Activated effector memory CD4-positive, alpha-beta T cell treated with anti-CD3 and anti-CD28 coated beads, Interleukin-2, amount 50 U/mL, for 16 hours (primary cell): Measurements from ENCODE around the gene PSRC1.

Source experiments
- DNase-seq: peaks from one replicate; pipeline ENCODE4 v3.0.0-alpha.2; 2020

Gene PSRC1

DNA sequence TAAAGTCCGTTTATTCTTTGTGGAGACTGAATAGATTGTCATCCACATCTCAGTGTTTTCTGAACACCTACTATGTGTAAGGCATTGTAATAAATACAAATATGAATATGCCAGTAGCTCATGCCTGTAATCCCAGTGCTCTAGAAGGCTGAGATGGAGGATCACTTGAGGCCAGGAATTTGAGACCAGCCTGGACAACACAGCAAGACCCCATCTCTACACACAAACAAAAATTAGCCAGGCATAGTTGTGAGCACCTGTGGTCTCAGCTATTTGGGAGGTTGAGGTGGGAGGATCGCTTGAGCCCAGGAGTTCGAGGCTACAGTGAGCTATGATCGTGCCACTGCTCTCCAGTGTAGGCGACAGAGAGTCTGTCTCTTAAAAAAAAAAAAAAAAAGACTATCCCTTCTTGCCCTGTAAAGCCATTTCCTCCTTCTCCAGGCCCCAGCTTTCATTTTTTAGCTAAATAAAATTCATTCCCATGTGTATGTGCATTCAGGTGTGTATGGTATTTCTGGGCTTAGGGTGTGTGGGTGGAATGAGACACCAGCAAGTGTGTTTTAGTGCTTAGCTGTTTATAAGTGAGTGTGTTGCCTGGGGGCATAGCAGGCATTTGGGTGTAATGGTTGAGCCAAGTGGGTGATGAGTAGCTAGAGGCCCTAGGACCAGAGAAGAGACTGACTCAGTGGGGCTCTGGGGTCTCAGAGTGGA is 25.8 kb downstream of the PSRC1 start:
- no peak for DNase-seq

- DNase-seq: no peak
Measured at GRCh38 chr1:109256085-109256484, 26.9 kb downstream of the PSRC1 start.

GRCh38 chr1:109255678-109256077 is 27.3 kb downstream of the PSRC1 start:
- DNase-seq: no peak

- DNase-seq: no peak
Measured at GRCh38 chr1:109255097-109255651, 27.8 kb downstream of the PSRC1 start.

DNA sequence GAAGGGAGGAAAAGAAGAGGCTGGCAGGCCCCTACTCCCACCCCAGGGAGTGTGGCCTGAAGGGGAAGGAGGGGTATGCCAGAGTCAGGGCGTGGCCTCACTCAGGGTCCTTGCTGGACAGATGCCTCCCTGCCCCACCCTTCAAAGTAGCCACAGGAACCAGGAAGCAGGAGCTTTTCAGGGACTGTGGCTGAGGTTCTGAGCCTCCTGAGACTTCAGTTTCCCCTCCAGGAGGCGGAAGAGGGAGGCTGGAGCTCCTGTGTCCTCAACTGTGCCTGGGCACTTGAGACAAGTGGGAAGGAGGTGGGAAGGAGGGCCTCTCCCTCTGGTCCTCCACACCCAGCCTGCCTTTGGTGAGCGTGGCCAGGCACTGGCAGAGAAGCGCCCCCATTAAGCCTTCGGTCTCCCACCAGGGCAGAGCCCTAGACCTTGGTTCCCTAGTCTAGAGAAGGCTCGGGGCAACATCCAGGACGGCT is 28.3 kb downstream of the PSRC1 start:
- no peak for DNase-seq

GRCh38 chr1:109253803-109254620 is 28.9 kb downstream of the PSRC1 start:
- DNase-seq: no peak

DNA sequence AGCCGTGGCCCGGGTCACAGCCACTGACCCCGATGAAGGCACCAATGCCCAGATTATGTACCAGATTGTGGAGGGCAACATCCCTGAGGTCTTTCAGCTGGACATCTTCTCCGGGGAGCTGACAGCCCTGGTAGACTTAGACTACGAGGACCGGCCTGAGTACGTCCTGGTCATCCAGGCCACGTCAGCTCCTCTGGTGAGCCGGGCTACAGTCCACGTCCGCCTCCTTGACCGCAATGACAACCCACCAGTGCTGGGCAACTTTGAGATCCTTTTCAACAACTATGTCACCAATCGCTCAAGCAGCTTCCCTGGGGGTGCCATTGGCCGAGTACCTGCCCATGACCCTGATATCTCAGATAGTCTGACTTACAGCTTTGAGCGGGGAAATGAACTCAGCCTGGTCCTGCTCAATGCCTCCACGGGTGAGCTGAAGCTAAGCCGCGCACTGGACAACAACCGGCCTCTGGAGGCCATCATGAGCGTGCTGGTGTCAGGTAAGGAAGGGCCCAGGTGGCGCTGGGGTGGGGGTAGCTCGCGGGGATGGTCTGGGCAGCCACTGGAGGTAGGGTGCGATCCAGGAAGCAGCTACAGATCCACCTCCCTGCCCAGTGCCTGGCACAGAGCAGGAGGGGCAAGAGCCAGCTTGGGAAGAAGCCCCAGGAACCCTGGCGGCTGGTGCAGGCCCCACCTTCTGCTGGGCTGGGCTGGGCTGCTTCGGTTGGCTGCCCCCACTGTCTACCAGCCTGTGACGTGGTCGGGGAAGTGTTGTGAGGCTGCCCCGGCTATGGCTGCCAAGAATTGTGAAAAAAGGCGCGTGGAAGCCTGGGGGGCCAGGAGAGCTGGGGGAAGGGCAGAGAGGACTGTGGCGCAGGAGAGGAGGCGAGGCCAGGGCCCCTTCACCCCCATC is 29.8 kb downstream of the PSRC1 start:
- DNase-seq: no peak

DNA sequence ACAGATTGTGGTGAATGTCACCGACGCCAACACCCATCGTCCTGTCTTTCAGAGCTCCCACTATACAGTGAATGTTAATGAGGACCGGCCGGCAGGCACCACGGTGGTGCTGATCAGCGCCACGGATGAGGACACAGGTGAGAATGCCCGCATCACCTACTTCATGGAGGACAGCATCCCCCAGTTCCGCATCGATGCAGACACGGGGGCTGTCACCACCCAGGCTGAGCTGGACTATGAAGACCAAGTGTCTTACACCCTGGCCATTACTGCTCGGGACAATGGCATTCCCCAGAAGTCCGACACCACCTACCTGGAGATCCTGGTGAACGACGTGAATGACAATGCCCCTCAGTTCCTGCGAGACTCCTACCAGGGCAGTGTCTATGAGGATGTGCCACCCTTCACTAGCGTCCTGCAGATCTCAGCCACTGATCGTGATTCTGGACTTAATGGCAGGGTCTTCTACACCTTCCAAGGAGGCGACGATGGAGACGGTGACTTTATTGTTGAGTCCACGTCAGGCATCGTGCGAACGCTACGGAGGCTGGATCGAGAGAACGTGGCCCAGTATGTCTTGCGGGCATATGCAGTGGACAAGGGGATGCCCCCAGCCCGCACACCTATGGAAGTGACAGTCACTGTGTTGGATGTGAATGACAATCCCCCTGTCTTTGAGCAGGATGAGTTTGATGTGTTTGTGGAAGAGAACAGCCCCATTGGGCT is 30.6 kb downstream of the PSRC1 start:
- DNase-seq: no peak

- no peak for DNase-seq
Measured at GRCh38 chr1:109251277-109252166, 31.4 kb downstream of the PSRC1 start.

DNA sequence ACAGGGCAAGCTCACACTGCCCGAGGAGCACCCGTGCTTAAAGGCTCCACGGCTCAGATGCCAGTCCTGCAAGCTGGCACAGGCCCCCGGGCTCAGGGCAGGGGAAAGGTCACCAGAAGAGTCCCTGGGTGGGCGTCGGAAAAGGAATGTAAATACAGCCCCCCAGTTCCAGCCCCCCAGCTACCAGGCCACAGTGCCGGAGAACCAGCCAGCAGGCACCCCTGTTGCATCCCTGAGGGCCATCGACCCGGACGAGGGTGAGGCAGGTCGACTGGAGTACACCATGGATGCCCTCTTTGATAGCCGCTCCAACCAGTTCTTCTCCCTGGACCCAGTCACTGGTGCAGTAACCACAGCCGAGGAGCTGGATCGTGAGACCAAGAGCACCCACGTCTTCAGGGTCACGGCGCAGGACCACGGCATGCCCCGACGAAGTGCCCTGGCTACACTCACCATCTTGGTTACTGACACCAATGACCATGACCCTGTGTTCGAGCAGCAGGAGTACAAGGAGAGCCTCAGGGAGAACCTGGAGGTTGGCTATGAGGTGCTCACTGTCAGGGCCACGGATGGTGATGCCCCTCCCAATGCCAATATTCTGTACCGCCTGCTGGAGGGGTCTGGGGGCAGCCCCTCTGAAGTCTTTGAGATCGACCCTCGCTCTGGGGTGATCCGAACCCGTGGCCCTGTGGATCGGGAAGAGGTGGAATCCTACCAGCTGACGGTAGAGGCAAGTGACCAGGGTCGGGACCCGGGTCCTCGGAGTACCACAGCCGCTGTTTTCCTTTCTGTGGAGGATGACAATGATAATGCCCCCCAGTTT is 32.3 kb downstream of the PSRC1 start:
- DNase-seq: no peak

DNA sequence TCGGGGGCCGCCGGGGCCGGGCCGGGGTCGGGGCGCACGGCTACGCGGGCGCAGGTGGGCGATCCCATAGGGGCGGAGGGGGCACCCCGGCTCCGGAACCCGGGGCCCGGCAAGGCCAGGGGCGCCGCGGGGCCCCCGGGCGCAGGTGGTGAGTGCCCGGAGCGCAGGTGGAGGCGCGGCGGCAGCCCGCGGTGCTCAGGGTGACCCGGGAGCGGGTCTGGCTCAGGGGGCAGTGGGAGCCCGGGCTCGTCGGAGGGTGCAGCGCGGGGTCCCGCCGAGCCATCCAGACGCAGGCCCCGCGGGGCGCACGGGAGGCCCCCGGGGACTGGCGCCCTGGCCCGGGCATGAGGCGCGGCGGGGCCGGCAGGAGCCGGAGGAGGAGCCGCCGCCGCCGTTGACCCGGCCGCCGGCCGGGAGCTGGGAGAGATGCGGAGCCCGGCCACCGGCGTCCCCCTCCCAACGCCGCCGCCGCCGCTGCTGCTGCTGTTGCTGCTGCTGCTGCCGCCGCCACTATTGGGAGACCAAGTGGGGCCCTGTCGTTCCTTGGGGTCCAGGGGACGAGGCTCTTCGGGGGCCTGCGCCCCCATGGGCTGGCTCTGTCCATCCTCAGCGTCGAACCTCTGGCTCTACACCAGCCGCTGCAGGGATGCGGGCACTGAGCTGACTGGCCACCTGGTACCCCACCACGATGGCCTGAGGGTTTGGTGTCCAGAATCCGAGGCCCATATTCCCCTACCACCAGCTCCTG is 33.1 kb downstream of the PSRC1 start:
- DNase-seq: no peak

DNA sequence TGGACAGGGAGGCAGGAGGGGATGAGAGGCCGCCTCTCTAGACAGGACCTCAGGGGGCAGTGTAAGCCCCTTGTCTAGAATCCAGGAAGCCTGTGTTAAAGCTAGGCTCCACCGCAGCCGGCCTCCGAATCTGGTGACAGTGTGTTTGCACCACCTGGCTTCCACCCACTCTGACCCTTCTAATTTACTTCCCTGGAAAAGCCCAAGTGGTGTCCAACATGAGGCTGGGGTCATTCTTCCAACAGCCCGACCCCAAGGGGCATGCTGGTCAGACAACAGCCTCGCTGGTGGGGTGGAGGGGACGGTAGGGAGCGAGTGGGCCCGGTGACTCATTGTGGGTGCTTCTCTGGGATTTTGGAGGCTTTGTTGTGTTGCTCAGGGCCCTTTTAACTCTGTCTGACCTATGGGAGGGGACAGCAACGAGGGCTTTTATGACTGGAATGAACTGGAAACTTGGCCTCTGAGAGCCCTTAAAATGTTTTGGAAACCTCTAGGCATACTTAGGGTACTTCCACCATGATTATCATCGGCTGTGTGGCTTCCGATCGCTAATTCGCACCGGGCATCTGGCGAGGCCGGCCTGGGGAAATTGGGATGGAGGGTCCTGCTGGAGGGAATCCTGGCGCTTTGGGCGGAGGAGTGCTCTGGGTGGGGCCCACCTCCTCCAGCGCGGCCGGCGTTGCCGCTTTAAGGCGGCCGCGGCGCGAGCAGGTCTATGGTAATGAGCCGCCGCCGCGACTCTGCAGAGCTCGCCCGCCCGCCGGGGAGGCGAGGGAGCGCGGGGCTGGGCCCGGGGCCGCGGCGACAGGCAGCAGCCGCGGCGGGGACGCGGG is 33.9 kb downstream of the PSRC1 start, which contains the start of gene CELSR2:
CELSR2 (plus strand) TSS at position 743 of the 833 bp plus-strand sequence. CDS start 541 bp downstream, outside the sequence.
- peak; percentile 83 for DNase-seq

GRCh38 chr1:109248444-109248796 is 34.5 kb downstream of the PSRC1 start:
- peak; percentile 56 for DNase-seq

GRCh38 chr1:109247401-109248365 is 35.3 kb downstream of the PSRC1 start:
- DNase-seq: peak; percentile 49

GRCh38 chr1:109246141-109246551 is 36.8 kb downstream of the PSRC1 start:
- DNase-seq: no peak

GRCh38 chr1:109243860-109244552 is 38.9 kb downstream of the PSRC1 start:
- no peak for DNase-seq
